ENCODE measurements around the gene GUCY1A1. TPM values are rescaled to one million over a fixed set of nuclear protein-coding genes. Genes with fewer than 3 reads are reported as not detected.

The GUCY1A1 gene
- total and polyA plus RNA-seq, 4 experiments from 2014 or later: not detected

GRCh38 chr4:155707251-155707650 is 40.6 kb downstream of the GUCY1A1 start:
- Histone ChIP-seq H3K4me1 (ENCODE audit: insufficient read depth, low read length) (no peaks in the 10 kb centered on the region), H3K27me3 (ENCODE audit: insufficient read depth, low read length) (no peaks in the 10 kb centered on the region), H3K27ac (ENCODE audit: low read depth, low read length) (no peak overlapping the region), H3K36me3 (ENCODE audit: insufficient read depth, low read length) (no peaks in the 10 kb centered on the region), H3K4me3 (ENCODE audit: low read length in 2 of 2) (no peak overlapping the region), H3K9me3 (ENCODE audit: control insufficient read depth in 1 of 2, low read length in 2 of 2) (no peaks in the 10 kb centered on the region)
- intact Hi-C loops (cut with micrococcal nuclease): no loop called here
- Mint-ChIP-seq H3K4me1 (no peaks in the 10 kb centered on the region), H3K4me3 (no peak overlapping the region), H3K9me3 (peaks cover 0 to 4% (median 0%) of the 10 kb centered on the region in 8 donors), H3K36me3 (no peaks in the 10 kb centered on the region), H3K27ac (no peak overlapping the region), H3K27me3 (peaks cover 0 to 2% of the 10 kb centered on the region in 2 donors)
- DNase-seq: no peak
- ChIA-PET POLR2A (ENCODE audit: partially characterized antibody) (no interaction called here), CTCF (ENCODE audit: partially characterized antibody) (no interaction called here)

GRCh38 chr4:155708782-155709181 is 42.1 kb downstream of the GUCY1A1 start:
- H3K4me1 Mint-ChIP-seq: no peaks in the 10 kb centered on the region
- Histone ChIP-seq H3K9me3 (ENCODE audit: control insufficient read depth in 1 of 2, low read length in 2 of 2) (no peaks in the 10 kb centered on the region), H3K36me3 (ENCODE audit: insufficient read depth, low read length) (no peaks in the 10 kb centered on the region), H3K27me3 (ENCODE audit: insufficient read depth, low read length) (no peaks in the 10 kb centered on the region), H3K4me3 (ENCODE audit: low read length in 2 of 2) (no peak overlapping the region), H3K4me1 (ENCODE audit: insufficient read depth, low read length) (no peaks in the 10 kb centered on the region), H3K27ac (ENCODE audit: low read depth, low read length) (no peak overlapping the region)
- ChIA-PET CTCF (ENCODE audit: partially characterized antibody) (no interaction called here), POLR2A (ENCODE audit: partially characterized antibody) (no interaction called here)
- DNase-seq: no peak
- H3K4me3 Mint-ChIP-seq: no peak overlapping the region
- no peak overlapping the region for H3K27ac Mint-ChIP-seq
- intact Hi-C loops (cut with micrococcal nuclease): no loop called here
- H3K36me3 Mint-ChIP-seq: no peaks in the 10 kb centered on the region
- no peaks in the 10 kb centered on the region for H3K27me3 Mint-ChIP-seq
- H3K9me3 Mint-ChIP-seq: peaks cover 0 to 4% (median 0%) of the 10 kb centered on the region in 8 donors

GRCh38 chr4:155709918-155710317 is 43.3 kb downstream of the GUCY1A1 start:
- DNase-seq: no peak
- no peaks in the 10 kb centered on the region for H3K4me1 ChIP-seq (ENCODE audit: insufficient read depth, low read length)
- H3K27me3 Mint-ChIP-seq: no peaks in the 10 kb centered on the region
- H3K27ac ChIP-seq (ENCODE audit: low read depth, low read length): no peak overlapping the region
- H3K4me3 Mint-ChIP-seq: no peak overlapping the region
- no peak overlapping the region for H3K27ac Mint-ChIP-seq
- H3K27me3 ChIP-seq (ENCODE audit: insufficient read depth, low read length): no peaks in the 10 kb centered on the region
- no peaks in the 10 kb centered on the region for H3K9me3 ChIP-seq (ENCODE audit: control insufficient read depth in 1 of 2, low read length in 2 of 2)
- CTCF ChIA-PET (ENCODE audit: partially characterized antibody): interaction anchor here (1.2 kb wide), 1 partner anchor 16 kb away, joined by 3 read pairs; no protein-coding TSS in a partner anchor
- POLR2A ChIA-PET (ENCODE audit: partially characterized antibody): no interaction called here
- H3K4me3 ChIP-seq (ENCODE audit: low read length in 2 of 2): no peak overlapping the region
- no peaks in the 10 kb centered on the region for H3K36me3 ChIP-seq (ENCODE audit: insufficient read depth, low read length)
- no peaks in the 10 kb centered on the region for H3K36me3 Mint-ChIP-seq
- intact Hi-C loops (cut with micrococcal nuclease): no loop called here
- no peaks in the 10 kb centered on the region for H3K4me1 Mint-ChIP-seq
- peaks cover 0 to 4% (median 0%) of the 10 kb centered on the region in 8 donors for H3K9me3 Mint-ChIP-seq

- Mint-ChIP-seq H3K4me3 (no peak overlapping the region), H3K36me3 (no peaks in the 10 kb centered on the region), H3K4me1 (no peaks in the 10 kb centered on the region), H3K27me3 (no peaks in the 10 kb centered on the region), H3K27ac (no peak overlapping the region), H3K9me3 (peaks cover 0 to 4% (median 0%) of the 10 kb centered on the region in 8 donors)
- no peaks in the 10 kb centered on the region for H3K4me1 ChIP-seq (ENCODE audit: insufficient read depth, low read length)
- ChIA-PET CTCF (ENCODE audit: partially characterized antibody) (no interaction called here), POLR2A (ENCODE audit: partially characterized antibody) (no interaction called here)
- no peaks in the 10 kb centered on the region for H3K36me3 ChIP-seq (ENCODE audit: insufficient read depth, low read length)
- no peaks in the 10 kb centered on the region for H3K27me3 ChIP-seq (ENCODE audit: insufficient read depth, low read length)
- H3K27ac ChIP-seq (ENCODE audit: low read depth, low read length): no peak overlapping the region
- no peaks in the 10 kb centered on the region for H3K9me3 ChIP-seq (ENCODE audit: control insufficient read depth in 1 of 2, low read length in 2 of 2)
- intact Hi-C loops (cut with micrococcal nuclease): no loop called here
- H3K4me3 ChIP-seq (ENCODE audit: low read length in 2 of 2): no peak overlapping the region
- DNase-seq: no peak
Measured at GRCh38 chr4:155711556-155711955, 44.9 kb downstream of the GUCY1A1 start.

- Histone ChIP-seq H3K36me3 (ENCODE audit: insufficient read depth, low read length) (no peaks in the 10 kb centered on the region), H3K27ac (ENCODE audit: low read depth, low read length) (no peak overlapping the region), H3K4me3 (ENCODE audit: low read length in 2 of 2) (no peak overlapping the region), H3K4me1 (ENCODE audit: insufficient read depth, low read length) (no peaks in the 10 kb centered on the region), H3K27me3 (ENCODE audit: insufficient read depth, low read length) (no peaks in the 10 kb centered on the region), H3K9me3 (ENCODE audit: control insufficient read depth in 1 of 2, low read length in 2 of 2) (no peaks in the 10 kb centered on the region)
- no peak for DNase-seq
- intact Hi-C loops (cut with micrococcal nuclease): no loop called here
- ChIA-PET POLR2A (ENCODE audit: partially characterized antibody) (no interaction called here), CTCF (ENCODE audit: partially characterized antibody) (no interaction called here)
- Mint-ChIP-seq H3K36me3 (no peaks in the 10 kb centered on the region), H3K9me3 (peaks cover 0 to 4% (median 0%) of the 10 kb centered on the region in 8 donors), H3K4me1 (no peaks in the 10 kb centered on the region), H3K27me3 (no peaks in the 10 kb centered on the region), H3K27ac (no peak overlapping the region), H3K4me3 (no peak overlapping the region)
Measured at GRCh38 chr4:155712846-155713245, 46.2 kb downstream of the GUCY1A1 start.

- H3K36me3 ChIP-seq (ENCODE audit: insufficient read depth, low read length): no peaks in the 10 kb centered on the region
- CTCF ChIA-PET (ENCODE audit: partially characterized antibody): no interaction called here
- Mint-ChIP-seq H3K27ac (no peak overlapping the region), H3K4me1 (no peaks in the 10 kb centered on the region), H3K36me3 (no peaks in the 10 kb centered on the region), H3K9me3 (peaks cover 0 to 4% (median 0%) of the 10 kb centered on the region in 8 donors), H3K27me3 (no peaks in the 10 kb centered on the region), H3K4me3 (no peak overlapping the region)
- no peaks in the 10 kb centered on the region for H3K9me3 ChIP-seq (ENCODE audit: control insufficient read depth in 1 of 2, low read length in 2 of 2)
- POLR2A ChIA-PET (ENCODE audit: partially characterized antibody): no interaction called here
- DNase-seq: no peak
- no peak overlapping the region for H3K4me3 ChIP-seq (ENCODE audit: low read length in 2 of 2)
- intact Hi-C loops (cut with micrococcal nuclease): no loop called here
- no peaks in the 10 kb centered on the region for H3K4me1 ChIP-seq (ENCODE audit: insufficient read depth, low read length)
- no peak overlapping the region for H3K27ac ChIP-seq (ENCODE audit: low read depth, low read length)
- H3K27me3 ChIP-seq (ENCODE audit: insufficient read depth, low read length): no peaks in the 10 kb centered on the region
Measured at GRCh38 chr4:155713911-155714310, 47.3 kb downstream of the GUCY1A1 start.

- intact Hi-C loops (cut with micrococcal nuclease): no loop called here
- Histone ChIP-seq H3K4me3 (ENCODE audit: low read length in 2 of 2) (no peak overlapping the region), H3K27ac (ENCODE audit: low read depth, low read length) (no peak overlapping the region), H3K4me1 (ENCODE audit: insufficient read depth, low read length) (no peaks in the 10 kb centered on the region), H3K36me3 (ENCODE audit: insufficient read depth, low read length) (no peaks in the 10 kb centered on the region), H3K27me3 (ENCODE audit: insufficient read depth, low read length) (no peaks in the 10 kb centered on the region), H3K9me3 (ENCODE audit: control insufficient read depth in 1 of 2, low read length in 2 of 2) (no peaks in the 10 kb centered on the region)
- H3K36me3 Mint-ChIP-seq: no peaks in the 10 kb centered on the region
- ChIA-PET CTCF (ENCODE audit: partially characterized antibody) (no interaction called here), POLR2A (ENCODE audit: partially characterized antibody) (no interaction called here)
- no peak overlapping the region for H3K4me3 Mint-ChIP-seq
- DNase-seq: no peak
- H3K4me1 Mint-ChIP-seq: no peaks in the 10 kb centered on the region
- H3K27me3 Mint-ChIP-seq: peaks cover 3% of the 10 kb centered on the region in 2 donors
- peaks cover 0 to 2% (median 0%) of the 10 kb centered on the region in 8 donors for H3K9me3 Mint-ChIP-seq
- H3K27ac Mint-ChIP-seq: no peak overlapping the region
Measured at GRCh38 chr4:155722336-155722735, 55.7 kb downstream of the GUCY1A1 start.

Data from CD4-positive, alpha-beta memory T cell (primary cell).